ENCODE data around the gene PAPSS2.

Gene PAPSS2

GRCh38 chr10:87672551-87672950, 12.9 kb downstream of the PAPSS2 start:
- DNase-seq: no peak

GRCh38 chr10:87674943-87675342, 15.3 kb downstream of the PAPSS2 start:
- DNase-seq: no peak

- DNase-seq: no peak
Measured at GRCh38 chr10:87675396-87676376, 16.0 kb downstream of the PAPSS2 start.

GRCh38 chr10:87677595-87677994, 17.9 kb downstream of the PAPSS2 start:
- DNase-seq: no peak

GRCh38 chr10:87678302-87678701, 18.6 kb downstream of the PAPSS2 start:
- DNase-seq: no peak

- DNase-seq: no peak
Measured at GRCh38 chr10:87683356-87683755, 23.7 kb downstream of the PAPSS2 start.

- DNase-seq: no peak
Measured at GRCh38 chr10:87684001-87684638, 24.4 kb downstream of the PAPSS2 start.

- no peak for DNase-seq
Measured at GRCh38 chr10:87685832-87686574, 26.3 kb downstream of the PAPSS2 start.

- no peak for DNase-seq
Measured at GRCh38 chr10:87691506-87692070, 31.9 kb downstream of the PAPSS2 start.

GRCh38 chr10:87692956-87693484, 33.3 kb downstream of the PAPSS2 start:
- no peak for DNase-seq

- no peak for DNase-seq
Measured at GRCh38 chr10:87694011-87694794, 34.5 kb downstream of the PAPSS2 start.

- no peak for DNase-seq
Measured at GRCh38 chr10:87695074-87695473, 35.4 kb downstream of the PAPSS2 start.

GRCh38 chr10:87696922-87697745, 37.5 kb downstream of the PAPSS2 start:
- no peak for DNase-seq

GRCh38 chr10:87700031-87700796, 40.5 kb downstream of the PAPSS2 start:
- no peak for DNase-seq

- no peak for DNase-seq
Measured at GRCh38 chr10:87702260-87702972, 42.7 kb downstream of the PAPSS2 start.

GRCh38 chr10:87702973-87703294, 43.3 kb downstream of the PAPSS2 start:
- no peak for DNase-seq

- DNase-seq: no peak
Measured at GRCh38 chr10:87703771-87704170, 44.1 kb downstream of the PAPSS2 start.

GRCh38 chr10:87705339-87705738, 45.7 kb downstream of the PAPSS2 start:
- DNase-seq: no peak

GRCh38 chr10:87706731-87707130, 47.1 kb downstream of the PAPSS2 start:
- DNase-seq: no peak

- DNase-seq: no peak
Measured at GRCh38 chr10:87707254-87707653, 47.6 kb downstream of the PAPSS2 start.
